Stimulated activated CD4-positive, alpha-beta T cell treated with anti-CD3 and anti-CD28 coated beads, Interleukin-4, amount 100 ng/mL, for 1 hour (primary cell): ENCODE measurements around the gene TRMT6.
A peak's percentile ranks its signal among the peaks of the same experiment; 100 is the strongest.

Experiments
- DNase-seq: peaks from one replicate; pipeline ENCODE4 v3.0.0-alpha.2; 2020

The TRMT6 gene

GRCh38 chr20:5950271-5951031, at the start of gene TRMT6, which contains the start of gene MCM8:
TRMT6 (minus strand) TSS chr20:5950533; CDS start chr20:5950405, 128 bp downstream.
MCM8 (plus strand) TSS chr20:5950652; CDS start chr20:5952016, 1,364 bp downstream.
- DNase-seq: peak; percentile 97

GRCh38 chr20:5999783-6000182, 49.5 kb upstream of the TRMT6 start:
- DNase-seq: no peak

- DNase-seq: no peak
Observed at GRCh38 chr20:5996765-5997164, 46.4 kb upstream of the TRMT6 start.

- no peak for DNase-seq
Observed at GRCh38 chr20:5991623-5992441, 41.5 kb upstream of the TRMT6 start.

- DNase-seq: no peak
Observed at GRCh38 chr20:5990946-5991345, 40.6 kb upstream of the TRMT6 start.

GRCh38 chr20:5989539-5989938, 39.2 kb upstream of the TRMT6 start:
- no peak for DNase-seq

- no peak for DNase-seq
Observed at GRCh38 chr20:5987383-5987782, 37.0 kb upstream of the TRMT6 start.

GRCh38 chr20:5980720-5981538, 30.6 kb upstream of the TRMT6 start:
- DNase-seq: no peak

GRCh38 chr20:5979801-5980200, 29.5 kb upstream of the TRMT6 start:
- no peak for DNase-seq

GRCh38 chr20:5977975-5978374, 27.6 kb upstream of the TRMT6 start:
- DNase-seq: no peak

GRCh38 chr20:5977223-5977622, 26.9 kb upstream of the TRMT6 start:
- no peak for DNase-seq

- DNase-seq: no peak
Observed at GRCh38 chr20:5975778-5976177, 25.4 kb upstream of the TRMT6 start.

GRCh38 chr20:5974531-5974930, 24.2 kb upstream of the TRMT6 start:
- no peak for DNase-seq

- DNase-seq: no peak
Observed at GRCh38 chr20:5973971-5974370, 23.6 kb upstream of the TRMT6 start.

GRCh38 chr20:5973172-5973571, 22.8 kb upstream of the TRMT6 start:
- DNase-seq: no peak

- no peak for DNase-seq
Observed at GRCh38 chr20:5971203-5971602, 20.9 kb upstream of the TRMT6 start.

- DNase-seq: no peak
Observed at GRCh38 chr20:5970381-5970780, 20.0 kb upstream of the TRMT6 start.

- no peak for DNase-seq
Observed at GRCh38 chr20:5969940-5970339, 19.6 kb upstream of the TRMT6 start.

- no peak for DNase-seq
Observed at GRCh38 chr20:5969348-5969935, 19.1 kb upstream of the TRMT6 start.

- no peak for DNase-seq
Observed at GRCh38 chr20:5968462-5968861, 18.1 kb upstream of the TRMT6 start.

- DNase-seq: no peak
Observed at GRCh38 chr20:5967469-5967868, 17.1 kb upstream of the TRMT6 start.

- no peak for DNase-seq
Observed at GRCh38 chr20:5949943-5950270, 426 bp downstream of the TRMT6 start.

GRCh38 chr20:5947276-5947675, 3.1 kb downstream of the TRMT6 start:
- no peak for DNase-seq
